HG03558 (cell line): ENCODE measurements around the gene JPH3.

Experiments
- ATAC-seq: cut with Tn5 transposase; IDR thresholded peaks from one replicate; pipeline ENCODE4 v1.9.1; 2021; ENCODE audit warnings: moderate number of reproducible peaks; ENCODE audit not compliant: unreplicated experiment; ENCODE audit errors: extremely low read depth

JPH3 gene

GRCh38 chr16:87598431-87598830 lies 3.9 kb upstream of the JPH3 start:
- ATAC-seq, result no peak

DNA sequence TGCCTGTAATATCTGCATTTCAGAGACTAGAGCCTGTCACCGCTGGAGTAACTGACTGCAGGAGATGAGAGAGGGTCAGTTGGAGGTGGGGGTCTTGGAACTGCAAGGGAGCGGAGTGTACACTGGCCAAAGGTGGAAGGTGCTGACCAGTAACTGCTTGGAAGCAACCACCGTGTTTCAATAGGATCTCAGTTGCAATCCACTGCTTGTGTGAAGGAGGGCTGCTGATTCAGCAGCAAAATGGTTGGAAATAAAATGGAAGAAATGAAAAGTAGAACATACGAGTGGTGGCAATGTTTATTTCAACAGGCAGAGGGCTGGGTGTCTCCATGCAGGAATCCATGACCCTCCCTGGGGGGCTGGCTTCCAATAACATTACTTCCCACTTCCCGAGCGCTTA lies 2.1 kb upstream of the JPH3 start:
- no peak for ATAC-seq

GRCh38 chr16:87601401-87601981 lies 817 bp upstream of the JPH3 start:
- ATAC-seq, result no peak

GRCh38 chr16:87602821-87603683 lies 744 bp downstream of the JPH3 start:
- no peak for ATAC-seq

DNA sequence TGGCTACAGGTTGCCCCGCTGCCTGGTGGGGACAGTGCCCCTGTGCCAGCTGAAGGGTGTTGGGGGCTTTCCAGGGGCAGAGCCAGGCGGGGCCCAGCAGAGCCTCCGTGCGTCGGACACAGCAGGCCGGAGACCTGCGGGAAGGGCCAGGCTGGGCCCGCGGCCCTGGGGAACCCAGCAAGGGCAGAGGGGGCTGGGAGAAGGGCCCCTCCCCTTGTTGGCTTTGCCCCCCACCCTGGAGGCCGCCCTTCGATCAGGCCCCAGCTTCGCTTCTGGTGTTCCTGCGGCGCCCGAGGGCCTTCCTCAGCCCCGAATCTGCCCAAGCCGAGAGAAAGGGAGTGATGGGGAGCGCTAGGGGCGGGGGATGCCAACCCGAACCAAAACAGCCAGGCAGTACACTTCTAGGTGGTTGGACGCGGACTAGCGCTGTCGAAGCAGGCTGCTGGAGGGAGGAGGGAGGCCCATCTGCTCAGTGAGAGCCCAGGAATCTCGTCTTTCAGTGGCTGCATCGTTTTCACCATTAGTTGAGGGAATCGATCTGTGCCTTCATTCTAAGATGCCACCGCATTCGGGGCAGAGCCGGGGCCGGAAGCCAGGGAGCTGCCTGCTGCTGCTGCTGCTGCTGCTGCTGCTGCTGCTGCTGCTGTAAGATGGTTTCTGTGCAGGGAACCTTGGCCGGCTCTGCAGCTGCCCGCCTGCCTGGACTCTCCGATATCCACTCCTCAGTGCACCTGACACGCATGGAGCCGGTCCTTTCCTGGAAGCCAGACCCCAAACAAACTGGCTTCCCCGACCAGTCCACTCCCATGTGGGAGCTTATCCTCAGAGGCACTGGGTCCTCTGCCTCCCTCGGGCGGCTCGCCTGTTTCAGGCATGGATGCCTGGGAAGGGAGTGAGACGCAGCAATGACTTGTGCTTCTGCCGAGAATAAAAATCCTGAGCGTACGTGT lies 1.7 kb downstream of the JPH3 start:
- ATAC-seq, result no peak

DNA sequence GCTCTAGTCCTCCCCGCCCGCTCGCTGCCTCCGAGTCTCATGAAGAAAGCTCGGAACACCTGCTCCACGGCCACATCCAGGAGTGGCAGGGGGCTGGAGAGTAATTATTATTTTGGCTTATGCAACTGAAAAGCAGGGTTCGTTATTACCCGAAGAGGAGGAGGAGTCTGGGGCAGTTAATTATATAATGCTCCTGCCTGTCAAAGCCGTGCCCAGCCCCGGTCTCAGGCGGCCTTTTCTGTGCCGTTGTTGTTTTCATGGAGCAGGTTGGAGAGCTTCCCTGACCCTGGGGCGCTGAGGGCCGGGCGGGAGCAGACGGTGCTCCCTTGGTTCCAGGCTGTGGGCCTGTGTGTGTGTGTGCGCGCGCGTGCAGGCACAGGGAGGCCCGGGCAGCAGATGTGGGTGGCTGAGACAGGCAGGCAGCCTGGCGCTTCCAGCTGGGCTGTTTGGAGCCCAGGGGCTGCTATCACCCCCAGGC lies 2.4 kb downstream of the JPH3 start:
- no peak for ATAC-seq

DNA sequence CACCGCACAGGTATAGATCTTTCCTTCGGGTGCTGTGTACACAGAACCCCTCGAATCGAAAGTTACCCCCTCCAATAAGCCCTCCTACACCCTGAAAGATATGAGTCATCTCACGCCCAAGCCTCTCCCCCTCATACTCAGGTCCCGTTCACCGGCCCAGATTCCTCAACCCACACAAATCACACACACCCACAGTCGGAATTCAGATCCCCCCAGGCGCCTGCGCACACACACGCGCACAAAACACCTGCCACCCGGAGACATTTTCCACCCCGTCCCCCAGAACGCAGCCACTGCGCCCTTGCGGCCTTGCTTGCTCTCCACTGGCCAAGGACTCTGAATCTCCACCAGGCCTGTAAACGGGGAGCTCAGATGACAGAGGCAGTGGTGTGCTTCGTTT lies 4.9 kb downstream of the JPH3 start:
- no peak for ATAC-seq

DNA sequence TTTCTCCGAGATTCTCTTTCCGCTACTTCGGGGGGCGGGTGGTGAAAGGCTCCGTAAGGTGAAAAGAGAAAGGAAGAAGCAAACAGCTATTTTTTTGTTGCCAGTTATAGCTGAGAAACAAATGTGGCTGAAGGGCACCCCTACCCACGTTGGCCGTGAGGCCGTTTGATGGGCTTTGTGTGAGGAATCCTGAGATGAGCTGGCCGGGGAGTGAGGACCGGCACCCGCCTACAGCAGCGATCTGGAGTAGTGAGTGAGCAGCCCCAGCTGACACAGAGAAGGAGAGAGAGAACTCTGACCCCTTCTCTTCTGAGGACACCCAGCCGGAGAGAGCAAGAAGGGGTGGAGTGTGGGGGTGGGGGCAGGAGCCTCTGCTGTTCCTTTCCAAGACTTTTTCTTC lies 5.6 kb downstream of the JPH3 start:
- no peak for ATAC-seq

DNA sequence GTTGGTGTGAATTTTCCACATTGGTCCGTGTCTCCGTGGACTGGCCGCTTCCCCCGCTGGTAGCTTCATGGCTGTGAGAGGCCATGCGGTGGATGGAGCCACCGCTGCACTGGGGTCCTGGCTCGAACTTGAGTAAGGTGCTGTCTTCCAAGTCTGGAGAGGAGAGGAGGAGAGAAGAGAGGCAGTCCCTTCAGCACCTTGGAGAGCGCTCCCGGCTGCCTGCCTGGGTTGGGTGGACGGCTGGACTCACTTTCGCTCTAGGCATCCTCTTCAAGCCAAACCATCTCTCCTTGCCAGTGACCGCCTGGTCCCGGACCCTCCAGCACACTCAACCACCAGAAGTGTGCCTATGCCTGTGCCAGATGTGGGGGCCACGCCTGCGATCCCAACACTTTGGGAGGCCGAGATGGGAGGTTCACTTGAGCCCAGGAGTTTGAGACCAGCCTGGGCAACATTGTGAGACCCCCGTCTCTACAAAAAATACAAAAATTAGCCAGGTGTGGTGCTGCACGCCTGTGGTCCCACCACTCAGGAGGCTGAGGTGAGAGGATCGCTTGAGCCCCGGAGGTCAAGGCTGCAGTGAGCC lies 6.2 kb downstream of the JPH3 start:
- no peak for ATAC-seq

- no peak for ATAC-seq
These were observed 7.7 kb downstream of the JPH3 start for GRCh38 chr16:87610026-87610425.

DNA sequence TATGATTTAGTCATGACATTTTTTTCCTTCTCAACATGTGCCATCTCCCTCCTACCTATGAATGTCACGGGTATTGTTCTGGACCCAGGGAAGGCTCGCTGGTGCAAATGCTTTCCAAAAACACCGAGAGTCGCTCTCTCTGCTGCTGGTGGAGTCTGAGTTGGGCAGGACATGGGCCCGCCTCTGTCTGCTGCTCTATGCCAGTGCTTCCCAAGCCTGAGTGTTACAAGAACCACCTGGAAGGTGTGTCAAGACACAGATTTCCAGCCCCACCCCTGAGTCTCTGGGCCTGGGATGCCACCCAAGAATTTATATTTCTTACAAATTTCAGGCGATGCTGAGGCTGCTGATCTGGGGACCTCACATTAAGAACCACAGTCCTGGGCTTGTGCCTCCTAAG lies 9.1 kb downstream of the JPH3 start:
- no peak for ATAC-seq

GRCh38 chr16:87613961-87614360 lies 11.7 kb downstream of the JPH3 start:
- ATAC-seq, result no peak

DNA sequence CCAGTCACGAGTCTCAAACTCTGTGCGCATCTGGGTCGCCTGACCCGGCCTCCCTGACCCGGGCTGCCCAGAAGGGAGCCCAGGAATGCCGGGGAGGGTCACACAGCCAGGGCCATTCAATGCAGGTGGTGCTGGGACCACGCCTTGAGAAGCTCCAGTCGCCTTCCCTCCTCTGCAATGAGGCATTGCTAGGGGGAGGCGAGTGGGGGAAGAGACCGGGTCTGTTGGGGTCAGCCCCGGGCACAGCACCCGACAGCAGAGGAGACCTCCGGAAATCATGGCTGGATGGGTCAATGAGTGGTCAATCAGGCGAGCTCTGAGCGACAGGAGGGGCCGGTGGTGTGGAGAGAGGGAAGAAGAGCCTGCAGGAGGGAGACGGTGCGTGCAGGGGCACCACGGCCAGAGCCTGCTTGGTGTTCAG lies 13.3 kb downstream of the JPH3 start:
- no peak for ATAC-seq

GRCh38 chr16:87616556-87616955 lies 14.2 kb downstream of the JPH3 start:
- no peak for ATAC-seq

- no peak for ATAC-seq
These were observed 15.9 kb downstream of the JPH3 start for GRCh38 chr16:87618216-87618615.

GRCh38 chr16:87619360-87620200 lies 17.3 kb downstream of the JPH3 start:
- no peak for ATAC-seq

DNA sequence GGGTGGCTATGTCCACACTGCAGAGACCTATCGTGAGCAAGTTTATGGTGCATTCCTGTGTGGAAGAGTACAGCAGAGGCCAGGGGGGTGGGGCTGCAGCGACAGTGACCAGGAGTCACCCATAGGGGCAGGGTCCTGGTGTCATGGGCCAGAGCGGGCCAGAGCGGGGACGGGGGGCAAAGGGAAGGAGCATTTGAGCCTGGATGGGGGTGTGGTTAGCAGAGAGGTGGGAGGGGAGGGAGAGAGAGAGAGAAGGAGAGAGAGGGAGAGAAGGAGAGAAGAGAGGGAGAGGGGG lies 17.8 kb downstream of the JPH3 start:
- no peak for ATAC-seq

DNA sequence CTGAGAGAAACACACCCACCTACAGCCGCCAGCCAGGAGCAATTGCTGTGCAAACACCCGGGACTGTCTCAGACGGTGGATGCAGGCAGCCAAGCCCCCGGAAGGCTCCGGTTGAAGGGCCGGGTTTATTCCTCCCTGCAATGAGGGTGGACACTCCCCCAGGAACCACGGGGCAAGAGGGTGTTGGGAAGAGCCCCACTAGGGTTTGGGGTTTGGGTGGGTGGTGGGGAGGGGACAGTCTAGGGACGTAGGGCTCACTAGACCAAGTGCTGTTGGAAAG lies 19.2 kb downstream of the JPH3 start:
- no peak for ATAC-seq

GRCh38 chr16:87621976-87622713 lies 19.8 kb downstream of the JPH3 start:
- ATAC-seq, result no peak
